ENCODE measurements around the gene TMCC1.

The TMCC1 gene

GRCh38 chr3:129673012-129673411 is 220.5 kb downstream of the TMCC1 start:
- Histone ChIP-seq H3K23ac (ENCODE audit: low read length in 2 of 2) (no peak overlapping the region), H3K4me1 (ENCODE audit: control insufficient read depth, insufficient read depth, low read depth, low read length) (peaks cover 8% of the 10 kb centered on the region), H3K4me2 (ENCODE audit: low read length, poor library complexity, severe bottlenecking) (peak overlapping the region; percentile 8), H2AFZ (ENCODE audit: low read depth, low read length) (no peak overlapping the region), H3K27ac (ENCODE audit: low read length, poor library complexity, severe bottlenecking) (peak overlapping the region; percentile 3), H3K4ac (ENCODE audit: low read depth in 1 of 2, low read length in 2 of 2) (no peak overlapping the region), H2BK5ac (ENCODE audit: low read depth, low read length, poor library complexity, severe bottlenecking) (no peak overlapping the region), H4K8ac (ENCODE audit: low read length) (no peak overlapping the region), H3K14ac (ENCODE audit: low read length in 2 of 2) (no peak overlapping the region), H3K9ac (ENCODE audit: low read length) (no peak overlapping the region), H2BK12ac (ENCODE audit: low read length in 2 of 2) (no peak overlapping the region), H4K91ac (ENCODE audit: low read length) (no peak overlapping the region), H3K79me1 (replicated peaks; ENCODE audit: low read length, poor library complexity, severe bottlenecking) (peaks cover 17% of the 10 kb centered on the region), H2AK5ac (ENCODE audit: low read length, severe bottlenecking) (no peak overlapping the region), H3K9me3 (ENCODE audit: control insufficient read depth, low read length) (no peaks in the 10 kb centered on the region), H3K36me3 (ENCODE audit: control insufficient read depth in 1 of 2, insufficient read depth in 2 of 2, low read depth in 1 of 2, low read length in 2 of 2) (peaks cover 9 to 21% of the 10 kb centered on the region in 2 experiments), H3K4me3 (ENCODE audit: insufficient read depth in 1 of 2, low read depth in 1 of 2, low read length in 2 of 2) (no peak overlapping the region), H3K18ac (ENCODE audit: low read depth in 1 of 2, low read length in 2 of 2) (no peak overlapping the region), H3K27me3 (ENCODE audit: control insufficient read depth in 1 of 2, insufficient read depth in 1 of 2, low read length in 2 of 2) (no peaks in the 10 kb centered on the region), H2BK15ac (ENCODE audit: low read depth, poor library complexity, severe bottlenecking) (no peak overlapping the region), H2BK120ac (ENCODE audit: low read depth, low read length) (no peak overlapping the region)
- 82% methylated on average over 2 of the region's 2 CpGs for WGBS
- no peak for DNase-seq

GRCh38 chr3:129672412-129672811 is 221.1 kb downstream of the TMCC1 start:
- no peak overlapping the region for H2BK120ac ChIP-seq (ENCODE audit: low read depth, low read length)
- H4K91ac ChIP-seq (ENCODE audit: low read length) = no peak overlapping the region
- H3K4ac ChIP-seq (ENCODE audit: low read depth in 1 of 2, low read length in 2 of 2) = no peak overlapping the region
- H3K36me3 ChIP-seq (ENCODE audit: control insufficient read depth in 1 of 2, insufficient read depth in 2 of 2, low read depth in 1 of 2, low read length in 2 of 2) = peaks cover 9 to 21% of the 10 kb centered on the region in 2 experiments
- no peak overlapping the region for H2AK5ac ChIP-seq (ENCODE audit: low read length, severe bottlenecking)
- H3K4me2 ChIP-seq (ENCODE audit: low read length, poor library complexity, severe bottlenecking) = no peak overlapping the region
- H3K79me1 ChIP-seq (replicated peaks; ENCODE audit: low read length, poor library complexity, severe bottlenecking) = peaks cover 17% of the 10 kb centered on the region
- no CpG with 5 or more reads among the region's 1 CpG for WGBS
- H3K9ac ChIP-seq (ENCODE audit: low read length) = no peak overlapping the region
- no peak for DNase-seq
- no peak overlapping the region for H3K18ac ChIP-seq (ENCODE audit: low read depth in 1 of 2, low read length in 2 of 2)
- no peak overlapping the region for H2BK5ac ChIP-seq (ENCODE audit: low read depth, low read length, poor library complexity, severe bottlenecking)
- peaks cover 8% of the 10 kb centered on the region for H3K4me1 ChIP-seq (ENCODE audit: control insufficient read depth, insufficient read depth, low read depth, low read length)
- H3K14ac ChIP-seq (ENCODE audit: low read length in 2 of 2) = no peak overlapping the region
- no peaks in the 10 kb centered on the region for H3K9me3 ChIP-seq (ENCODE audit: control insufficient read depth, low read length)
- no peak overlapping the region for H2AFZ ChIP-seq (ENCODE audit: low read depth, low read length)
- H3K23ac ChIP-seq (ENCODE audit: low read length in 2 of 2) = no peak overlapping the region
- H3K27ac ChIP-seq (ENCODE audit: low read length, poor library complexity, severe bottlenecking) = peak overlapping the region; percentile 6
- no peak overlapping the region for H2BK12ac ChIP-seq (ENCODE audit: low read length in 2 of 2)
- no peak overlapping the region for H2BK15ac ChIP-seq (ENCODE audit: low read depth, poor library complexity, severe bottlenecking)
- H3K27me3 ChIP-seq (ENCODE audit: control insufficient read depth in 1 of 2, insufficient read depth in 1 of 2, low read length in 2 of 2) = no peaks in the 10 kb centered on the region
- no peak overlapping the region for H3K4me3 ChIP-seq (ENCODE audit: insufficient read depth in 1 of 2, low read depth in 1 of 2, low read length in 2 of 2)
- no peak overlapping the region for H4K8ac ChIP-seq (ENCODE audit: low read length)

- 86% methylated on average over 2 of the region's 3 CpGs for WGBS
- peak overlapping the region; percentile 31 for H2AK5ac ChIP-seq (ENCODE audit: low read length, severe bottlenecking)
- H2BK15ac ChIP-seq (ENCODE audit: low read depth, poor library complexity, severe bottlenecking) = no peak overlapping the region
- H3K4me1 ChIP-seq (ENCODE audit: control insufficient read depth, insufficient read depth, low read depth, low read length) = peaks cover 4% of the 10 kb centered on the region
- no peak overlapping the region for H4K8ac ChIP-seq (ENCODE audit: low read length)
- H3K79me1 ChIP-seq (replicated peaks; ENCODE audit: low read length, poor library complexity, severe bottlenecking) = peaks cover 11% of the 10 kb centered on the region
- no peak overlapping the region for H2BK120ac ChIP-seq (ENCODE audit: low read depth, low read length)
- no peak overlapping the region for H3K4me2 ChIP-seq (ENCODE audit: low read length, poor library complexity, severe bottlenecking)
- H2BK12ac ChIP-seq (ENCODE audit: low read length in 2 of 2) = no peak overlapping the region
- H2AFZ ChIP-seq (ENCODE audit: low read depth, low read length) = no peak overlapping the region
- peaks cover under 1 to 10% of the 10 kb centered on the region in 2 experiments for H3K36me3 ChIP-seq (ENCODE audit: control insufficient read depth in 1 of 2, insufficient read depth in 2 of 2, low read depth in 1 of 2, low read length in 2 of 2)
- no peak overlapping the region for H3K4me3 ChIP-seq (ENCODE audit: insufficient read depth in 1 of 2, low read depth in 1 of 2, low read length in 2 of 2)
- H3K27ac ChIP-seq (ENCODE audit: low read length, poor library complexity, severe bottlenecking) = peak overlapping the region; percentile 30
- no peak overlapping the region for H2BK5ac ChIP-seq (ENCODE audit: low read depth, low read length, poor library complexity, severe bottlenecking)
- no peak overlapping the region for H3K23ac ChIP-seq (ENCODE audit: low read length in 2 of 2)
- H3K27me3 ChIP-seq (ENCODE audit: control insufficient read depth in 1 of 2, insufficient read depth in 1 of 2, low read length in 2 of 2) = no peaks in the 10 kb centered on the region
- no peak overlapping the region for H3K4ac ChIP-seq (ENCODE audit: low read depth in 1 of 2, low read length in 2 of 2)
- H4K91ac ChIP-seq (ENCODE audit: low read length) = no peak overlapping the region
- no peak overlapping the region for H3K14ac ChIP-seq (ENCODE audit: low read length in 2 of 2)
- peak overlapping the region in 1 of 2 experiments; percentile 8 for H3K18ac ChIP-seq (ENCODE audit: low read depth in 1 of 2, low read length in 2 of 2)
- H3K9ac ChIP-seq (ENCODE audit: low read length) = peak overlapping the region; percentile 28
- no peaks in the 10 kb centered on the region for H3K9me3 ChIP-seq (ENCODE audit: control insufficient read depth, low read length)
- DNase-seq = peak; percentile 37
These were observed 228.3 kb downstream of the TMCC1 start for GRCh38 chr3:129665024-129665768.

GRCh38 chr3:129663930-129664646 is 229.4 kb downstream of the TMCC1 start:
- peaks cover 11% of the 10 kb centered on the region for H3K79me1 ChIP-seq (replicated peaks; ENCODE audit: low read length, poor library complexity, severe bottlenecking)
- H2AK5ac ChIP-seq (ENCODE audit: low read length, severe bottlenecking) = no peak overlapping the region
- no peak overlapping the region for H3K14ac ChIP-seq (ENCODE audit: low read length in 2 of 2)
- no peak overlapping the region for H4K91ac ChIP-seq (ENCODE audit: low read length)
- H3K9me3 ChIP-seq (ENCODE audit: control insufficient read depth, low read length) = no peaks in the 10 kb centered on the region
- no peaks in the 10 kb centered on the region for H3K36me3 ChIP-seq (ENCODE audit: control insufficient read depth in 1 of 2, insufficient read depth in 2 of 2, low read depth in 1 of 2, low read length in 2 of 2)
- H2BK120ac ChIP-seq (ENCODE audit: low read depth, low read length) = no peak overlapping the region
- DNase-seq = no peak
- H2BK15ac ChIP-seq (ENCODE audit: low read depth, poor library complexity, severe bottlenecking) = no peak overlapping the region
- no peak overlapping the region for H2AFZ ChIP-seq (ENCODE audit: low read depth, low read length)
- H3K23ac ChIP-seq (ENCODE audit: low read length in 2 of 2) = no peak overlapping the region
- no peak overlapping the region for H3K4me2 ChIP-seq (ENCODE audit: low read length, poor library complexity, severe bottlenecking)
- H3K4ac ChIP-seq (ENCODE audit: low read depth in 1 of 2, low read length in 2 of 2) = no peak overlapping the region
- H3K27me3 ChIP-seq (ENCODE audit: control insufficient read depth in 1 of 2, insufficient read depth in 1 of 2, low read length in 2 of 2) = no peaks in the 10 kb centered on the region
- H2BK5ac ChIP-seq (ENCODE audit: low read depth, low read length, poor library complexity, severe bottlenecking) = no peak overlapping the region
- no peak overlapping the region for H2BK12ac ChIP-seq (ENCODE audit: low read length in 2 of 2)
- no peak overlapping the region for H3K27ac ChIP-seq (ENCODE audit: low read length, poor library complexity, severe bottlenecking)
- H3K4me1 ChIP-seq (ENCODE audit: control insufficient read depth, insufficient read depth, low read depth, low read length) = peaks cover 4% of the 10 kb centered on the region
- 85% methylated on average over 6 of the region's 6 CpGs for WGBS
- no peak overlapping the region for H3K18ac ChIP-seq (ENCODE audit: low read depth in 1 of 2, low read length in 2 of 2)
- no peak overlapping the region for H4K8ac ChIP-seq (ENCODE audit: low read length)
- peak overlapping the region; percentile 28 for H3K9ac ChIP-seq (ENCODE audit: low read length)
- H3K4me3 ChIP-seq (ENCODE audit: insufficient read depth in 1 of 2, low read depth in 1 of 2, low read length in 2 of 2) = no peak overlapping the region
